ENCODE measurements around the gene CHST9. TPM values are rescaled to one million over a fixed set of nuclear protein-coding genes. Genes with fewer than 3 reads are reported as not detected.
"Not testable (repeated sequence)": the region's sequence is repeated elsewhere in the genome, so short reads cannot be mapped to it uniquely, and the experiment has no call there.

Gene CHST9
- total RNA-seq, 2 experiments from 2014 or later = not detected

GRCh38 chr18:27202741-27203140 lies 17.6 kb upstream of the CHST9 start:
- H3K4me3 Mint-ChIP-seq = no peak overlapping the region
- H3K27ac Mint-ChIP-seq = no peak overlapping the region
- no peaks in the 10 kb centered on the region for H3K4me1 Mint-ChIP-seq (ENCODE audit: low read depth)
- H3K9me3 Mint-ChIP-seq = peaks cover 5% of the 10 kb centered on the region
- CTCF ChIA-PET = no interaction called here
- POLR2A ChIA-PET = no interaction called here
- H3K27me3 Mint-ChIP-seq = no peaks in the 10 kb centered on the region
- intact Hi-C loops (cut with micrococcal nuclease) = no loop called here
- no peaks in the 10 kb centered on the region for H3K36me3 Mint-ChIP-seq
- no peak for DNase-seq

- intact Hi-C loops (cut with micrococcal nuclease) = no loop called here
- POLR2A ChIA-PET = no interaction called here
- DNase-seq = no peak
These were observed 12.9 kb upstream of the CHST9 start for GRCh38 chr18:27198036-27198435.

GRCh38 chr18:27188309-27188708 lies 3.2 kb upstream of the CHST9 start:
- CTCF ChIA-PET = no interaction called here
- Mint-ChIP-seq H3K36me3 (peaks cover 2% of the 10 kb centered on the region), H3K27me3 (peaks cover 10% of the 10 kb centered on the region), H3K4me1 (ENCODE audit: low read depth) (no peaks in the 10 kb centered on the region), H3K9me3 (peaks cover 10% of the 10 kb centered on the region), H3K27ac (no peak overlapping the region), H3K4me3 (no peak overlapping the region)
- POLR2A ChIA-PET = no interaction called here
- DNase-seq = no peak
- intact Hi-C loops (cut with micrococcal nuclease) = no loop called here

More at GRCh38 chr18:27198036-27198435, 12.9 kb upstream of the CHST9 start:
- H3K27me3 Mint-ChIP-seq = no peaks in the 10 kb centered on the region
- H3K36me3 Mint-ChIP-seq = no peaks in the 10 kb centered on the region
- CTCF ChIA-PET = no interaction called here
- no peaks in the 10 kb centered on the region for H3K4me1 Mint-ChIP-seq (ENCODE audit: low read depth)
- no peak overlapping the region for H3K4me3 Mint-ChIP-seq
- H3K9me3 Mint-ChIP-seq = peaks cover 10% of the 10 kb centered on the region
- H3K27ac Mint-ChIP-seq = no peak overlapping the region

- ChIA-PET POLR2A (no interaction called here), CTCF (no interaction called here)
- peaks cover 10% of the 10 kb centered on the region for H3K27me3 Mint-ChIP-seq
- peaks cover 2% of the 10 kb centered on the region for H3K36me3 Mint-ChIP-seq
- H3K27ac Mint-ChIP-seq = no peak overlapping the region
- H3K4me3 Mint-ChIP-seq = no peak overlapping the region
- no peak for DNase-seq
- H3K9me3 Mint-ChIP-seq = peaks cover 5% of the 10 kb centered on the region
- no peaks in the 10 kb centered on the region for H3K4me1 Mint-ChIP-seq (ENCODE audit: low read depth)
- intact Hi-C loops (cut with micrococcal nuclease) = no loop called here
These were observed 789 bp upstream of the CHST9 start for GRCh38 chr18:27185897-27186296.

GRCh38 chr18:27184115-27185024 lies 738 bp downstream of the CHST9 start:
- Mint-ChIP-seq H3K27me3 (peaks cover 10% of the 10 kb centered on the region), H3K4me1 (ENCODE audit: low read depth) (no peaks in the 10 kb centered on the region), H3K4me3 (no peak overlapping the region), H3K9me3 (peaks cover 5% of the 10 kb centered on the region), H3K36me3 (peaks cover 2% of the 10 kb centered on the region), H3K27ac (no peak overlapping the region)
- ChIA-PET POLR2A (no interaction called here), CTCF (no interaction called here)
- no peak for DNase-seq
- intact Hi-C loops (cut with micrococcal nuclease) = no loop called here

- CTCF ChIA-PET = no interaction called here
- POLR2A ChIA-PET = no interaction called here
- Mint-ChIP-seq H3K36me3 (peaks cover 2% of the 10 kb centered on the region), H3K9me3 (no peaks in the 10 kb centered on the region), H3K4me3 (no peak overlapping the region), H3K27me3 (peaks cover 10% of the 10 kb centered on the region), H3K4me1 (ENCODE audit: low read depth) (no peaks in the 10 kb centered on the region), H3K27ac (no peak overlapping the region)
- no peak for DNase-seq
- intact Hi-C loops (cut with micrococcal nuclease) = no loop called here
These were observed 3.4 kb downstream of the CHST9 start for GRCh38 chr18:27181726-27182125.

- no peaks in the 10 kb centered on the region for H3K4me1 Mint-ChIP-seq (ENCODE audit: low read depth)
- ChIA-PET CTCF (no interaction called here), POLR2A (no interaction called here)
- DNase-seq = no peak
- intact Hi-C loops (cut with micrococcal nuclease) = no loop called here
- no peaks in the 10 kb centered on the region for H3K27me3 Mint-ChIP-seq
- no peak overlapping the region for H3K4me3 Mint-ChIP-seq
- H3K27ac Mint-ChIP-seq = no peak overlapping the region
- peaks cover 4% of the 10 kb centered on the region for H3K9me3 Mint-ChIP-seq
- H3K36me3 Mint-ChIP-seq = no peaks in the 10 kb centered on the region
These were observed 6.7 kb downstream of the CHST9 start for GRCh38 chr18:27178424-27178823.

- no peaks in the 10 kb centered on the region for H3K4me1 Mint-ChIP-seq (ENCODE audit: low read depth)
- no peak overlapping the region for H3K4me3 Mint-ChIP-seq
- DNase-seq = no peak
- peaks cover 6% of the 10 kb centered on the region for H3K9me3 Mint-ChIP-seq
- no peaks in the 10 kb centered on the region for H3K27me3 Mint-ChIP-seq
- CTCF ChIA-PET = no interaction called here
- H3K36me3 Mint-ChIP-seq = no peaks in the 10 kb centered on the region
- no peak overlapping the region for H3K27ac Mint-ChIP-seq
- intact Hi-C loops (cut with micrococcal nuclease) = no loop called here
- POLR2A ChIA-PET = no interaction called here
These were observed 9.2 kb downstream of the CHST9 start for GRCh38 chr18:27175914-27176313.

- CTCF ChIA-PET = no interaction called here
- POLR2A ChIA-PET = no interaction called here
- no peaks in the 10 kb centered on the region for H3K27me3 Mint-ChIP-seq
- H3K27ac Mint-ChIP-seq = no peak overlapping the region
- intact Hi-C loops (cut with micrococcal nuclease) = no loop called here
- peaks cover 6% of the 10 kb centered on the region for H3K9me3 Mint-ChIP-seq
- no peak overlapping the region for H3K4me3 Mint-ChIP-seq
- no peaks in the 10 kb centered on the region for H3K36me3 Mint-ChIP-seq
- no peak for DNase-seq
- H3K4me1 Mint-ChIP-seq (ENCODE audit: low read depth) = no peaks in the 10 kb centered on the region
These were observed 9.9 kb downstream of the CHST9 start for GRCh38 chr18:27175245-27175644.

- Mint-ChIP-seq H3K9me3 (peaks cover 13% of the 10 kb centered on the region), H3K36me3 (no peaks in the 10 kb centered on the region), H3K27me3 (no peaks in the 10 kb centered on the region), H3K27ac (no peak overlapping the region), H3K4me1 (ENCODE audit: low read depth) (no peaks in the 10 kb centered on the region), H3K4me3 (no peak overlapping the region)
- POLR2A ChIA-PET = no interaction called here
- intact Hi-C loops (cut with micrococcal nuclease) = no loop called here
- CTCF ChIA-PET = no interaction called here
- no peak for DNase-seq
These were observed 13.1 kb downstream of the CHST9 start for GRCh38 chr18:27171993-27172392.

- intact Hi-C loops (cut with micrococcal nuclease) = no loop called here
- H3K27me3 Mint-ChIP-seq = no peaks in the 10 kb centered on the region
- no peaks in the 10 kb centered on the region for H3K36me3 Mint-ChIP-seq
- peaks cover 19% of the 10 kb centered on the region for H3K9me3 Mint-ChIP-seq
- H3K4me1 Mint-ChIP-seq (ENCODE audit: low read depth) = no peaks in the 10 kb centered on the region
- CTCF ChIA-PET = no interaction called here
- DNase-seq = no peak
- no peak overlapping the region for H3K27ac Mint-ChIP-seq
- POLR2A ChIA-PET = no interaction called here
- H3K4me3 Mint-ChIP-seq = no peak overlapping the region
These were observed 19.7 kb downstream of the CHST9 start for GRCh38 chr18:27165412-27165811.

- intact Hi-C loops (cut with micrococcal nuclease) = no loop called here
- POLR2A ChIA-PET = no interaction called here
- H3K27ac Mint-ChIP-seq = no peak overlapping the region
- no peaks in the 10 kb centered on the region for H3K4me1 Mint-ChIP-seq (ENCODE audit: low read depth)
- CTCF ChIA-PET = no interaction called here
- no peak for DNase-seq
- H3K9me3 Mint-ChIP-seq = peaks cover 19% of the 10 kb centered on the region
- H3K27me3 Mint-ChIP-seq = no peaks in the 10 kb centered on the region
- H3K36me3 Mint-ChIP-seq = no peaks in the 10 kb centered on the region
- H3K4me3 Mint-ChIP-seq = no peak overlapping the region
These were observed 20.2 kb downstream of the CHST9 start for GRCh38 chr18:27164905-27165304.

GRCh38 chr18:27163197-27163716 lies 21.9 kb downstream of the CHST9 start:
- H3K4me1 Mint-ChIP-seq (ENCODE audit: low read depth); H3K27ac Mint-ChIP-seq; POLR2A ChIA-PET; DNase-seq; H3K4me3 Mint-ChIP-seq; H3K36me3 Mint-ChIP-seq; H3K27me3 Mint-ChIP-seq; CTCF ChIA-PET; intact Hi-C loops (cut with micrococcal nuclease): not testable (repeated sequence)
- H3K9me3 Mint-ChIP-seq = peaks cover 19% of the 10 kb centered on the region
